NB4 (cell line): ENCODE results near the gene SH3GL2.

ENCODE experiments used
- MAX ChIP-seq: IDR thresholded peaks from 2 replicates; pipeline ENCODE4 v1.6.1; 2011; ENCODE audit warnings: low read depth, low read length
- POLR2A ChIP-seq: IDR thresholded peaks from 2 replicates; pipeline ENCODE4 v1.6.1; 2011; ENCODE audit warnings: mild to moderate bottlenecking; ENCODE audit not compliant: insufficient read length; ENCODE audit errors: extremely low read depth
- TF ChIP-seq, protein P1 (sequence below): IDR thresholded peaks from one replicate; pipeline ENCODE4 v1.5.1; 2012; ENCODE audit warnings: low read depth, low read length

- TF ChIP-seq, protein P1, sequence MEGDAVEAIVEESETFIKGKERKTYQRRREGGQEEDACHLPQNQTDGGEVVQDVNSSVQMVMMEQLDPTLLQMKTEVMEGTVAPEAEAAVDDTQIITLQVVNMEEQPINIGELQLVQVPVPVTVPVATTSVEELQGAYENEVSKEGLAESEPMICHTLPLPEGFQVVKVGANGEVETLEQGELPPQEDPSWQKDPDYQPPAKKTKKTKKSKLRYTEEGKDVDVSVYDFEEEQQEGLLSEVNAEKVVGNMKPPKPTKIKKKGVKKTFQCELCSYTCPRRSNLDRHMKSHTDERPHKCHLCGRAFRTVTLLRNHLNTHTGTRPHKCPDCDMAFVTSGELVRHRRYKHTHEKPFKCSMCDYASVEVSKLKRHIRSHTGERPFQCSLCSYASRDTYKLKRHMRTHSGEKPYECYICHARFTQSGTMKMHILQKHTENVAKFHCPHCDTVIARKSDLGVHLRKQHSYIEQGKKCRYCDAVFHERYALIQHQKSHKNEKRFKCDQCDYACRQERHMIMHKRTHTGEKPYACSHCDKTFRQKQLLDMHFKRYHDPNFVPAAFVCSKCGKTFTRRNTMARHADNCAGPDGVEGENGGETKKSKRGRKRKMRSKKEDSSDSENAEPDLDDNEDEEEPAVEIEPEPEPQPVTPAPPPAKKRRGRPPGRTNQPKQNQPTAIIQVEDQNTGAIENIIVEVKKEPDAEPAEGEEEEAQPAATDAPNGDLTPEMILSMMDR = no peak
- TF ChIP-seq MAX (no peak), POLR2A (no peak)
Measured at GRCh38 chr9:17589771-17590170, 10.9 kb downstream of the SH3GL2 start.
